DND-41 (cell line): ENCODE results near the gene RAET1E.

ENCODE experiments used
- ATAC-seq: fragments of 200-7000 bp; cut with Tn5 transposase; 3 replicates; pipeline ENCODE4 v1.9.1; 2021; ENCODE audit warnings: low read depth; ENCODE audit not compliant: insufficient read depth
- DNase-seq: peaks from one replicate; pipeline ENCODE4 v3.0.0-alpha.2; 2020
- H2AFZ ChIP-seq: 2 replicates; pipeline ENCODE4 v1.6.0; 2012; ENCODE audit warnings: low read depth, low read length
- H3K27ac ChIP-seq: 2 replicates; pipeline ENCODE4 v1.5.1; 2012; ENCODE audit warnings: low read length, inconsistent platforms
- H3K27me3 ChIP-seq: fragments of 200-600 bp; sonication (generic); 2 replicates; pipeline ENCODE4 v1.6.0; 2012; ENCODE audit warnings: low read length, mild to moderate bottlenecking, inconsistent platforms; ENCODE audit not compliant: insufficient read depth, poor library complexity
- H3K36me3 ChIP-seq: 2 replicates; pipeline ENCODE4 v1.5.1; 2012; ENCODE audit warnings: low read length, inconsistent platforms; ENCODE audit not compliant: insufficient read depth
- H3K4me1 ChIP-seq: 2 replicates; pipeline ENCODE4 v1.5.1; 2012; ENCODE audit warnings: mild to moderate bottlenecking, low read length; ENCODE audit not compliant: insufficient read depth
- H3K4me2 ChIP-seq: 2 replicates; pipeline ENCODE4 v1.6.0; 2012; ENCODE audit warnings: mild to moderate bottlenecking, moderate library complexity, low read length, inconsistent platforms; ENCODE audit not compliant: insufficient read depth
- H3K4me3 ChIP-seq, 2 experiments: fragments of 200-600 bp in 1 of 2; shearing (Covaris generic) in 1 of 2; 2 replicates each; pipeline ENCODE4 v1.5.1; 2012 to 2016; ENCODE audit warnings: inconsistent platforms in 2 of 2, low read length in 2 of 2, mild to moderate bottlenecking in 2 of 2, low read depth in 1 of 2, moderate library complexity in 1 of 2
- H3K79me2 ChIP-seq: 2 replicates; pipeline ENCODE4 v1.6.0; 2012; ENCODE audit warnings: low read length, inconsistent platforms; ENCODE audit not compliant: insufficient read depth
- H3K9ac ChIP-seq: 2 replicates; pipeline ENCODE4 v1.6.0; 2012; ENCODE audit warnings: low read depth, mild to moderate bottlenecking, inconsistent platforms, low read length, moderate library complexity
- H3K9me3 ChIP-seq: 2 replicates; pipeline ENCODE4 v1.5.1; 2012; ENCODE audit warnings: low read length, moderate library complexity, mild to moderate bottlenecking, inconsistent platforms; ENCODE audit not compliant: insufficient read depth, severe bottlenecking
- H4K20me1 ChIP-seq: 2 replicates; pipeline ENCODE4 v1.6.0; 2012; ENCODE audit warnings: low read length; ENCODE audit not compliant: insufficient read depth
- EZH2 ChIP-seq: IDR thresholded peaks from 3 replicates; pipeline ENCODE4 v1.6.1; 2012; ENCODE audit warnings: borderline replicate concordance, low read depth, mild to moderate bottlenecking, moderate library complexity, low read length, inconsistent platforms; ENCODE audit not compliant: severe bottlenecking
- TF ChIP-seq, protein P1 (sequence below): IDR thresholded peaks from 2 replicates; pipeline ENCODE4 v1.5.1; 2012; ENCODE audit warnings: borderline replicate concordance, low read length, moderate library complexity, mild to moderate bottlenecking; ENCODE audit not compliant: poor library complexity, severe bottlenecking; ENCODE audit errors: extremely low read depth

RAET1E gene

DNA sequence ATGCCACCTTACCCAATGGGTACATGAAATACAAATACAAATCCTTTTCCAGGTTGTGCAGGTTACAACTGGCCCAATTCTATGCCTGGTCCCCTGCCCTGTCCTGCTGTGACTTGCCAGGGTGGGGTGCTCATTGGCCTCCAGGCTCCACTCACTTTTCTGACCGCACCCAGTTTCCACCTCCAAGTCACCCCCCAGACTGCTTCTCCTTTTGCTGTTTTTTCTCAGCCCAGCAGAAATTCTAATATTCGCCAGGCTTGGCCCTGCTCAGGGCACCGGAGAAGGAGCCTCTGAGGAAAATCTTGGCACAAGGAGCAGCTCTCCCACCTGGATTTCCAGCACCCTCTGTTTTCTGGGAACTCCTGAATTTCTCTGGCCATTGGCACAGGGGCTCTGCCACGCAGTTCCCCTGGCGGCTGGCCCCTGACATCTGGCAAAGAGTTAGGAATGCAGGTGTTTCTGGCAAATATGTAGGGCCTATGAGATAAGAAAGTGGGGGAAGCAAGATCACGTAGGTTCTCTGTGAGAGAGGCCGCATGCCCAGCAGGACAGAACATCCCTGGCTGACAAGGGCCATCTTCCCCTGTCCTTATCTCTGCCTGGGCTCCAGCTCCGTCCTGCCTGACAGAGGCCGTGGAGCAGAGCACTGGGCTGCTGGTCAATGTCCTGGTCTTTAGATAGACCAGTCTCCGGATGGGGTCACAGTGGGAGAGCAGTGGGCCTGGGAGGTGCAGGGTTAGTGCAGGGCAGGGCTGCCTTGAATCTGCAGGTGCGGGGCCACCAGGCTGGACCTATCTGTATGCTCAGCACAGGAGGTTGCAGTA, 2.9 kb upstream of the RAET1E start:
- no peak overlapping the region for H2AFZ ChIP-seq
- DNase-seq (no peak), ATAC-seq (no peak)
- no peak overlapping the region for H3K4me3 ChIP-seq
- H3K27ac ChIP-seq, result no peak overlapping the region
- H3K4me1 ChIP-seq, result no peaks in the 10 kb centered on the region
- no peaks in the 10 kb centered on the region for H3K9me3 ChIP-seq
- H3K36me3 ChIP-seq, result no peaks in the 10 kb centered on the region
- no peaks in the 10 kb centered on the region for H4K20me1 ChIP-seq
- H3K4me2 ChIP-seq, result no peak overlapping the region
- no peaks in the 10 kb centered on the region for H3K79me2 ChIP-seq
- H3K27me3 ChIP-seq, result peaks cover 4% of the 10 kb centered on the region
- no peak for TF ChIP-seq EZH2
- TF ChIP-seq, protein P1, sequence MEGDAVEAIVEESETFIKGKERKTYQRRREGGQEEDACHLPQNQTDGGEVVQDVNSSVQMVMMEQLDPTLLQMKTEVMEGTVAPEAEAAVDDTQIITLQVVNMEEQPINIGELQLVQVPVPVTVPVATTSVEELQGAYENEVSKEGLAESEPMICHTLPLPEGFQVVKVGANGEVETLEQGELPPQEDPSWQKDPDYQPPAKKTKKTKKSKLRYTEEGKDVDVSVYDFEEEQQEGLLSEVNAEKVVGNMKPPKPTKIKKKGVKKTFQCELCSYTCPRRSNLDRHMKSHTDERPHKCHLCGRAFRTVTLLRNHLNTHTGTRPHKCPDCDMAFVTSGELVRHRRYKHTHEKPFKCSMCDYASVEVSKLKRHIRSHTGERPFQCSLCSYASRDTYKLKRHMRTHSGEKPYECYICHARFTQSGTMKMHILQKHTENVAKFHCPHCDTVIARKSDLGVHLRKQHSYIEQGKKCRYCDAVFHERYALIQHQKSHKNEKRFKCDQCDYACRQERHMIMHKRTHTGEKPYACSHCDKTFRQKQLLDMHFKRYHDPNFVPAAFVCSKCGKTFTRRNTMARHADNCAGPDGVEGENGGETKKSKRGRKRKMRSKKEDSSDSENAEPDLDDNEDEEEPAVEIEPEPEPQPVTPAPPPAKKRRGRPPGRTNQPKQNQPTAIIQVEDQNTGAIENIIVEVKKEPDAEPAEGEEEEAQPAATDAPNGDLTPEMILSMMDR, result no peak
- no peak overlapping the region for H3K9ac ChIP-seq

DNA sequence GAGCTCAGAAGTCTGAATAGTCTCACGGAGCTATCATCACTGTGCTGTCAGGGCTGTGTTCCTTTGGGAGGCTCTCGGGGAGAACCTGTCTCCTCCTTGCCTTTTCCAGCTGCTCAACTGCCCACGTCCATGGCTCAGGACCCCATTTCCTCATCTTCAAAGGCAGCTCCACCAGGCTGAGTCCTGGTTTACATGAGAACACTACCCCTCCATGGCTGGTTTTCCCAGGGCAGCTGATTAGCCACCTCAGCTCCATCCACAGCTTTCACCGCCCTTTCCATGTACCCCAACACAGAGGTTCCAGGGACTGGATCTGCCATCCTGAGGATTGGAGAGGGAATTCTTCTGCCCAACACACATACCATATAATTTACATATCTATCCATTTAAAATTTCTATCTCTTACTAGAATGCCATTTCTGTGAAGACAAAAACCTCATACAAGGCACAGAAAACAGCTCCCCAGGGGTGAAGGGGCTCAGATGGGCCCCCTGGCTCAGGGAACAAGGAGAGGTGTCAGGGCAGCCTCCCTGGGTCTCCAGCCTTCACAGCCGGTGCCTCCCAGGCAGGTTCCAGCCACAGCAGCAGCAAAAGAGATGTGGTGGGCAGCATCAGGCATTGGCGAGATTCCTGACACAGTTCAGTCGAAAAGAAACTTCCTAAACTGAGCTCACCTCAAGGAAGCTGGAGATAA, 2.2 kb upstream of the RAET1E start:
- TF ChIP-seq EZH2, result no peak
- TF ChIP-seq, protein P1, result no peak
- ATAC-seq, result no peak

DNA sequence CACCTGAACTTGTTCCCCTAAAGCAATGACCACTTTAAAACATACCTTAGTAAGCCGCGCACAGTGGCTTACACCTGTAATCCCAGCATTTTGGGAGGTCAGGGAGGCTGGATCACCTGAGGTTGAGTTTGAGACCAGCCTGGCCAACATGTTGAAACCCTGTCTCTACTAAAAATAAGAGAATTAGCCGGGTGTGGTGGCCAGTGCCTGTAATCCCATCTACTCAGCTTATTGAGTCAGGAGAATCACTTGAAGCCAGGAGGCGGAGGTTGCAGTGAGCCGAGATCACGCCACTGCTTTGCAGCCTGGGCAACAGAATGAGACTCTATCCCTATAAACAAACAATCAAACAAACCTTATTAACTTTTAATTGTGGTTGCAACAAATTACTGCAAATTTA, 1.6 kb upstream of the RAET1E start:
- H3K4me1 ChIP-seq, result no peaks in the 10 kb centered on the region
- H3K27me3 ChIP-seq, result peaks cover 4% of the 10 kb centered on the region
- H3K9ac ChIP-seq, result no peak overlapping the region
- no peaks in the 10 kb centered on the region for H3K9me3 ChIP-seq
- no peaks in the 10 kb centered on the region for H3K36me3 ChIP-seq
- no peak overlapping the region for H2AFZ ChIP-seq
- no peak for ATAC-seq
- H3K4me2 ChIP-seq, result no peak overlapping the region
- TF ChIP-seq EZH2, result no peak
- TF ChIP-seq, protein P1, result no peak
- H4K20me1 ChIP-seq, result no peaks in the 10 kb centered on the region
- H3K27ac ChIP-seq, result no peak overlapping the region
- H3K4me3 ChIP-seq, result no peak overlapping the region
- H3K79me2 ChIP-seq, result no peaks in the 10 kb centered on the region
- DNase-seq, result no peak

More for the DNA sequence above, 2.2 kb upstream of the RAET1E start:
- no peak overlapping the region for H3K27ac ChIP-seq
- H3K4me1 ChIP-seq, result no peaks in the 10 kb centered on the region
- H3K79me2 ChIP-seq, result no peaks in the 10 kb centered on the region
- no peaks in the 10 kb centered on the region for H3K9me3 ChIP-seq
- no peak overlapping the region for H3K4me2 ChIP-seq
- peaks cover 4% of the 10 kb centered on the region for H3K27me3 ChIP-seq
- no peak overlapping the region for H2AFZ ChIP-seq
- H4K20me1 ChIP-seq, result no peaks in the 10 kb centered on the region
- H3K4me3 ChIP-seq, result no peak overlapping the region
- H3K9ac ChIP-seq, result no peak overlapping the region
- DNase-seq, result no peak
- no peaks in the 10 kb centered on the region for H3K36me3 ChIP-seq
